Activated naive CD8-positive, alpha-beta T cell treated with anti-CD3 and anti-CD28 coated beads, Interleukin-2, amount 50 U/mL, for 16 hours (primary cell): ENCODE results near the gene NHSL2.

Source experiments
- DNase-seq: peaks from one replicate; pipeline ENCODE4 v3.0.0-alpha.2; 2020; ENCODE audit warnings: low read depth, low spot score

Gene NHSL2

DNA sequence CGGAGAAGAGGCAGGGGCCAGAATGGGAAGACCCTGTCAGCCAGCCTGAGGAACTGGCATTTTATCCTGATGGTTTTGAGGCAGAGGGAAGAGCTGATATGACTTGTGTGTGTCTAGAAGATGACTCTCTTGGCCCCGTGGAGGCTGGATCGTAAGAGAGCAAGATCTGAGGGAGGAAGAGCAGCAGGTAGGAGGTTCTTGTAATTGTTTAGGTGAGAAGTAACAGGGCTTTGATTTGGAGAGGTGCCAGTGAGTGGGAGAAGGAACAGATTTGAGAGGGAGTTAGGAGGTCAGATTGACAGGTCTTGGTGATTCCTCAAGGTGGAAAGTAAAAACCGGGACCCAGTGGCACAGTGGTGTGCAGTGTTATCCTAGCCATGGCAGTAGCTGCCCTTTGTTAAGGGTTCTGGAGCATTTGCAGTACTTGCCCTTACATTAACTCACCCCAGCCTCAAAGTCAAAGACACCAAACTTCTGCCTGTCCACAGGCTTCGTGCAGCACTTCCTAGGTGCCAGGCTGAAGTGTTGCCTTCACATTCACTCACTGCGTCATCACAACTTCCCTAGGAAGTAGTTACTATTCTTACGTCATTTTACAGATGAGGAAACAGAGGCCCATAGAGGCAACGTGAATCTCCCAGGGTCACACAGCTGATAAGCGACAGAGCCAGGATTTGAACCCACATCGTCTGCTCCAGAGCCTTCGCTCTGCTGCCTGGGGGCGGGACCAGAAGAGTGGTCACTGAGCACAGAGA lies 197.4 kb downstream of the NHSL2 start:
- DNase-seq = no peak

DNA sequence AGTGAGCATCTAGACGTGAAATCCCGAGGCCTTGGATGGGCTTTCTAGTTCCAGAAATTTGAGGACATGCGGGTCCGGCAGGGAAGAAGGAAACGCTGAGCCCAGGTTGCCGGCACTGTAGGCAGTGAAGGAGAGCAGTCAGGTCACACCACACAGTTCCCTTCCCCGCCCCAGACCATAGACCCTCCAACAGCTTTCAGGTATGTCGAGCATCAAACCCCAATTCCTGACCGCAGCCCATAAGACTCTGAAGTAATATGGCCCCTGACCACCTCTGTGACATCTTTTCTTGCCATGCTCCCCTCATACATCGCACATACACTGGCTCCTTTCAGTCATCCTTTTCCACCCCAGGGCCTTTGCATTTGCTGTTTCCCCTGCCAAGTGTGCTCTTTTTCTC lies 198.0 kb downstream of the NHSL2 start:
- no peak for DNase-seq

DNA sequence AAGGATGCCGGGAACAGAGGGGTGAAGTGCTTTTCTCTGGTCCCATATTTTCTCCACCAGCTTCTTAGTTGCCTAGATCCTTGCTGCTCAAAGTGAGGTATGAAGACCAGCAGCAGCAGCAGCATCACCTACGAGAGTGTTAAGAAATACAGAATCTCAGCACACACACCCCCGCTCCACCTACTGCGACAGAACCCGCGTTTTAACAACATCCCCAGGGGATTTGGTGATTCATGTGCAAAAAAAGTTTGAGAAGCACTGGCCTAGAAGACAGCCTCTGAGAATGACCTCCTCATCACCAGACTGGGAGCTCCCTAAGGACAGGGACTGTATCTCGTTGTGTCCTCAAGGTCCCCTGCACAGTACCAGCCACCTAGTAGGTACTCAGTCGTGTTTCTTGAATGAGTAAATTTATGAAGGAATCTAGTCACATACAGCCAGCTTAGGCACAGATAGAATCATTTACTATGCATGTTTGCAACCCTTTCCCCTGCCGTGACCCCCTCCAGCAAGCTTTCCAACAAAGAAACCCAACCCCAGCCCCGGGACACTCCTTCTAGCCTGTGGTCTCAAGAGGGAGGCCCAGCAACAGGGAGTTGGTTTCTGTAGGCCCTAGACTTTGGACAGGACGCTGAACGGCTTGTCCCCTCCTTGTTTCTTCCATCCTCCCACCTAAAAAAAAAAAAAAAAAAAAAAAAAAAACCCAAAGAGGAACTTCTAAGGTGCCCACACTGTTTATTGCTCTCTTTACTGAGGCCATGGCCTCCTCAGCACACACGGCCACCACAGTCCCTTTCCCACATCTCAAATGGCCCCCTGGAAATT lies 199.6 kb downstream of the NHSL2 start:
- DNase-seq = no peak

DNA sequence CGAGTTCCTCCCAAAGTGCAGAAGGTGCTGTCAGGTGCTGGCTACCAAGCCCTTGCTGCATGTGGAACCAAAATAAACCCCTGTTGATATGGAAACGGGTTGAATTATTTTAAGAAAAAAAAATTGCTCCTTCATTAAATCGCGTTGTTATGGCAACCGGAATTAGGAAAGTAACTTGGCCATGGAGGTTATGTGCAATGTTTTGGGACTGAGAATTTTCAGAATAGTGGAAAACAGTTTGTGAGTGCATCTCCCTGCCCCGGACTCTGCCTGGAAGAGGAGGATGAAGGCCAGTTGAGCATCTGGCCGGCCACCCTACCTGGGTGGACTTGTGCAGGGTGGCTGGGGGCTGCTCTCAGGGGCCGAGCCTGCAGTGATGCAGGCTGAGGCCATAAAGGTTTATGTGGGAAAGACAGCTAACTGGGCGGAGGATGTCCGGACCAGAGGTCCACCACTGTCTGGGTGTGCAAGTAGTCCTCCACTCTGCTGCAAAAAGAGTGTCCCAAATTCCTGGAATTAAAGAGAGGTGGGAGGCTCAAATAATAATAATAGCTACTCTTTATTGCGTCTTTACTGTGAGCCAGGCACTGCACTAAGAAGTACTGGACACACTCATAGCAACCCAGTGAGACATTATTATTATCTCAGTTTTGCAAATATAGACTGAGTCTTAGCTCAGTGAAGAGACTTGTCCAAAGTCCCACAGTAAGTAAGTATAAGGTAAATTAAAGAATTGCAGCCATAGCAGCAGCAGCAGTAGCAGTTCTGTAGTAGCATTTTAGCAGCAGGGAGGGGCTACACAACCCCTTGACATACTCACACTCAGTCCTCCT lies 200.4 kb downstream of the NHSL2 start:
- no peak for DNase-seq

DNA sequence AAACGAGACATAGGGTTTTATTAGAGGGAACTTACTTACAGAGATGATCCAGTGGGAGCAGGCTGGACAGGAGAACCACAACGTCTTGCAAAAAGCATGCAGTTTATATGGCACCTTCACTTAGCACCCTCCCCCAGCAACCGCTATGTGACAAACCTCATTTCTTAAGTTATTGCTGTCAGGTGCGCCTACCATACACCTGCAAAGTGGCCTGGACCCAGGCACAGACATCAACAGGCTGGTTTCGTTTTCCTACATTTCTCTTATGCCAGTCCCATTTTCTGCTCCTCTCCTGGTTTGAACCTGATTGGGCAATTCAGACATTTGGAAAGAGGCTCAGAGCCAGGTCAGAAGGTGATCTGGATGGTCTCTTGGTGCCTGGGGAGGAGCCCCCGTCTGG lies 202.8 kb downstream of the NHSL2 start:
- no peak for DNase-seq

DNA sequence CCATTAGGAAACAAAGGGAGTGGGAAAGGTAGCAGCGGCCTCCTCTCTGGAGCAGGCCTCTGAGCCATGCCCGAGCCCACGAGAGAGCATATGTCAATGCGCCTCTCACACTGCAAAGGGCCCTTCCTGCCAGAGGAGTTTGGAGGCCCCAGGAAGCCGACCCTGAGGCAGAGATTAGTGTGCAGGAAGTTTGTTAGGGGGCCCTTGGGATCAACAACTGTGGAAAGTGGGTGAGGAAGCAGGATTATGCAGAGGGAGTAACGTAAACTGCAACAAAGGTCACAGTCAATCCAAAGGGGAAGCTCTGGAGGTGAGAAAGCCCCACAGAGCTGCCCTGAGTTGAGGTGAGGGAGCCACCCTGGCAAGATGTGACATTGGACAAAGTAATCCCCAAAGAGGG lies 203.7 kb downstream of the NHSL2 start:
- DNase-seq = no peak

DNA sequence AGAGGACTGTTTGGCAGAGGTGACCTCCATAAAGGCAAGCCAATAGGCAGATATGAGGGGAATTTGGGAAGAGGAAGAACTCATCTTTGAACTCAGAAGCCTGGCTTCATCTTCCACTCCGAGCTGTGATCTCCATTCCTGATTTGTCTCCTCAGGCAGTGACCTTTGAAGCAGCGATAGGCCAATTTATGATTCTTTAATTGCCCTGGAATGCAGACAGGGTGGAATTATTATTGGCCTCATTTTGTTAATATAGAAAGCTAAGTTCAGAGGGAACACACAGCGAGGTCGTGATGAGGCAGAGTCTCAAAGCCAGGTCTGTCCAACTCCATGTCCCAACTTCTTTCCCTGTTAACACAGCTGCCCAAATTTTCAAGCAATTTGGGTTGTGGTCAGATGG lies 204.2 kb downstream of the NHSL2 start:
- DNase-seq = no peak

DNA sequence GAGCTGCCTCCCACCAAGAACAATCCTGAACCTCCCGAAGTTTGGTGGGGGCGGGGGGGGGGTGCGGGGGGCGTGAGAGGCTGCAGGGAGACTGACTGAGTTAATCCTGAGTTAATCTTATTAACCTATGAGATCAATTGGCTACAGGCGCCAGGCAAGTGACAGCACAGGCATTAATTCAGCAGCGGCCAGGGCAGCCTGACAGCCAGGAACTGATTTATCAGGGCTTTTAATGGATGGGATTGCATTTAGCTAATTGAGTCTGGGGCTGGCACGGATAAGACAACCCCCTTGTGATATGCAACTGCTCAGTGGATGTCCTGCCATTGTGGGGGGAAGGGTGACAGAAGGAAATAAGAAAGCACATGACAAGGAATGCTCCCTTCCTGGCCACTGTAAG lies 204.7 kb downstream of the NHSL2 start:
- no peak for DNase-seq

DNA sequence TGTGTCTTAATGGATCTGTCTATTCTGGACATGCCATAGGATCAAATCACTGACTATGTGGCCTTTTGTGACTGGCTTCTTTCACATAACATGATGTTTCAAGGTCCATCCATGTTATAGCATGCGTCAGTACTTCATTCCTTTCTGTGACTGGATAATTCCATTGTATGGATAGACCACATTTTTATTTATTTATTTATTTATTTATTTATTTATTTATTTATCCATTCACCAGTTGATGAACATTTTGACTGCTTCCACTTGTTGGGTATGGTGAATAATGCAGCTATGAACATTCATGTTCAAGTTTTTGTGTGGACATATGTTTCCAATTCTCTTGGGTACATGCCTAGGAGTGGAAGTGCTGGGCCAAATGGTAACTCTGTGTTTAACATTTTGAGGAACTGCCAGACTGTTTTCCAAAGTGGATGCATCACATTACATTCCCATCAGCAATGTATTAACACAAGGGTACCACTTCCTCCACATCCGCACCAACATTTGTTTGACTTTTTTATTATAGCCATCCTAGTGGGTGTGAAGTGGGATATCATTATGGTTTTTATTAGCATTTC lies 207.1 kb downstream of the NHSL2 start:
- DNase-seq = no peak

DNA sequence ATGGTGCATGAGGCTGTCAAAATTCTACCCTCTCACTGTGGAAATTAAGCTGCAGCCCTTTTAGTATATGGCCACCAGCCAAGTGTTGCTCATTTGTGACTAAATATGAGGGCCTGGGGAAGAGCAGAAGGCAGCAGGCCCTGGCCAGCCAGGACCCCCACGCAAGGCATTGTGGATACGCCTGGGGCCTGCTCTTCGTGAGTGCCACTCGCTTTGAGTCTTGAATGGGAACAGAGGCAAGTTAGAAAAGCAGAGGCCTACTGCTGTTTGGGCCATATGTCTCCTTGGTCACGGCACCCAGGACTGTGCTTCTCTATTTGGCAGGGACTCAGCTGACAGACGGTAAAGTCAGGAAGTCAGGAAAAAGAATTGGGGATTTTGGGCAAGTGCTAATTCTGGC lies 210.2 kb downstream of the NHSL2 start:
- DNase-seq = no peak

DNA sequence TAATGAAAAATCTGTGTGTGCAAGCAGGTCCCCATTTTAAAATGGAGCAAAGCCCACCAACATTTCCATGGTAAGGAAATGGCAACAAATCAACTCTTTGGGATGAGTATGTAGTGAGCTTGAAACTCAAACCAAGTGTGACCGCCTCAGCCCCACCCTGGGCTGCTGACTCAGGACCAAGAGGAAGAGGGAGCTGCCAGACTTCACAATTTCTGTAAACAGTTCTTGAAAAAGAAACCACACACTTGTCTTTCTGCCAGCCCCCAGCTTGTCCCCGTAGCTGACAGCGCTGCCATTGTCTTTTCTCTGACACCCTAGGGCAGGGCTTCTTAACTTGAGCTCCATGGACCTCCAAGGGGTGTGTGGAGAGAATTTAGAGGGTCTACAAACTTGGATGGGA lies 210.7 kb downstream of the NHSL2 start:
- no peak for DNase-seq

DNA sequence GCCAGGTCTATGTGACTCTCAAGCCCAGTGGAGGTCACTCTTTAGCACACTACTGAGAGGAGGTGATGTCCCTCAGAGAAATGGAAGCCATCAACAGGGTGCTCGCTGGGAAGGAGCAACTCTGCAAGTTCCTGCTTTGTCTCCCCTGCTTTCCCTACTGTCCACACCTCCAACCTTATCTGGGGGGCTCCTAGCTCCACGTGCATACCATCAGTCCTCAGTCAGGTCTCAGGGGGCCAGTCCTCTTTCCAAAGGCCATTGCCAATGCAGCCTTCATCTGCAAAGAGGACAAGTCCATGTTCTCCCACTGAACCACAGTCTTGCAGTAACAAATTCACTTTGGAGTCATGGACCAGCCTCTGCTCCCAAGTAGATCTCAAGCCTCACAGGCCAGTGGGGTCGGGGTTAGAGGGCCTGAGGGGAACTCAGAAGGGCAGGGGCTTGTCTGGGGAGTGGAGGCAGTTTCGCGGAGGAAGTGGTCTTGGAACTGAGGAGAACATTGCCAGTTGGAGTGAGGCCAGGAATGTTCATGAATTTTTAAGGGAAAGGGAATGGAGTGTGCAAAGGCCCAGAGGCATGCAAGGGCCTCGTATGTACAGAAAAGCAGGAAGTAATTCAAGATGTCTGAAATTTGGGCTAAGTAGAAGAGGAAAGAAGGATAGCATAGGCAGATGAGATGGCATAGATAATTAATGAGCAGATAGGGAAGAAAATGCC lies 212.1 kb downstream of the NHSL2 start:
- no peak for DNase-seq

DNA sequence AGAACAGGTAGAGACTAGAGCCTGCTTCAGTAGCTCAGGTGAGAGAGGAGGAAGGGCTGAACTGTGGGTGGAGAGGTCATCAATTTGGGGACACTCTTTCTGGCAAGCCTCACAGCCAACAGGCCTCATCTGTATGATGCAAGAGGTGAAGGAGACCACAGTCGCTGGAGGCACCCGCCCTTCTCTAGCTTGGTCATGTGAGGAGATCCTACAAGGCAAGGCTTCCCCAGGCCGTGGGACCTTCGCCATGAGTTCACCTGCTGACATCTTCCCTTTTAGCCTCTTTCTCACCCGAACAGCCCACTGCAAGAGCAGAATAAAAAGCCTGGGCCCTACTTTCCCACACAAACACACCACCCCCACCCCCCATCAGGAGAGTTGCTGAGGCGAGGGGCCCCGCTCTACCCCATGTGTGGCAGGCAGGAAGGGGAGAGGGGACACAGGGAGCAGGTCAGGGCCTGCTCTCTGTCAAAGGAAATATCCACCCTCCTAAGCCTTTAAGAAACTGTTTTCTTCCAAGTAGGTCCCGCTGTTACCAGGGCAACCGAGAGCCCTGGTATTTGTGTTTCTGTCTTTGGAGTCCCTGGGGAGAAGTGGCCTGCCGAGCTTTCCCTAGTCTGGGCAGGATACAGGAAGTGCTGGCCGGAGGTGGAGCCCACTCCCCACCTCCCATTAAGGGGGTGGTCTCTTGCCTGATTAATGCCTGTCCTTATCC lies 213.0 kb downstream of the NHSL2 start:
- no peak for DNase-seq

DNA sequence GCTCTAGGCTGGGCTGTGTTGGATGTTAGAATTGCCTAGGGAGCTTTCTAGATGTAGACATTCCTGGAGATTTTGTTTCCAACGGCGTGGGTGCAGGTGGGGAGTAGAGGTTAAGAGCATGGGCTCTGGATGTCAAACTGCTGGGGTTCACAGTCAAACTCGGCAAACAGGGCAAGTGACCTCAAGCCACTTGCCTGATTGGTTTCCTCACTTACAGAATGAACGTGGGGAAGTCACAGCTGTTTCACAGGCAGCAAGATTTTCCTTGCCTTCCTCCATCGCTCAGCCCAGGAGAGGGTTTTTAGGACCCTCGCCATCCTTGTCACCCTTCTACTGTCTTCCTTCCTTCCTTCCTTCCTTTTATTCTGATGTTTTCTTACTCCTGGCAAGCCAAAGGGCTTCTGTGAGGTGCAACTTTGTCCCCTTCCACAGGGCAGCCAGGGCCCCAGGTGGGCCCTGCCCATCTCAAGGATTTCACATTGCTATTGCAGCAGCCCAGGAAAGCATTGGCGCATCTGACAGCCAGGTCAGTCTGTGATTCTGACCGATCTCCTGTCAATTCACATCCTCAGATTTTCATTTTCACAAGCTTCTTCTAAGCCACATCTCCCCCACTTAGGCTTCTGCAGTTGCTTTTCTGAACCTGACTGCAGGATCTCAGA lies 214.0 kb downstream of the NHSL2 start:
- DNase-seq = no peak

DNA sequence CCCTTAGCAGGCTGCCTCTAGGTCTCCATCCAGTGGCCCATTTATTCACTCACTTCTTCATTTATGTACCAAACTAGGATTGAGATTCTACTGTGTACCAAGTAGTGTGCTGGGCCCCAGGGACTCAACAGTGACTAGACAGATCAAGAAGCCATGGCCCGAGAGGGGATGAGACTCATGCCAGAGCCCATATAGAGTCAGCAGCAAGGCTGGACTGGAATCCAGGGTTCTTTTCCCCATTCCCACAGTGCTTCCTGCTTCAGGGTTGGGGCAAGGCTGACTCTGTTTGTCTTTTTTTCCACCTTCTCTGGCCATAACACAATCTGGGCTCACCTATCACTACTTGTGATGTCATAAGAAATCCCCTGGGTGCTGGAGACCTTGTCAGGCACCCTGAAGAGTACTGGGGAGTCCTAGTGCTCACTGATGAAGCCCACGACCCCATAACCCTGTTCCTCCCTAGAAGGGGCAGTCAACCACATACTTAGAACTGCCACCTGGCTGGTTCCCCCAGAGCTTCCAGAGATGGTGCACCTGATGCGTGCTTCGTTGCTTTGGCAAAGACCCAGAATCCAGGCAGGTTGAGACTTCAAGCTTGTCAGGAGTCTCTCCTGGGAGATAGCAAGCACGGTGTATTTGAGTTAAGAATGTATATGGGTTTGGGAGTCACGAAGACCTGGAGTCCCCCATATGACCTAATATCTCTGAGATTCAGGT lies 214.8 kb downstream of the NHSL2 start:
- DNase-seq = no peak

DNA sequence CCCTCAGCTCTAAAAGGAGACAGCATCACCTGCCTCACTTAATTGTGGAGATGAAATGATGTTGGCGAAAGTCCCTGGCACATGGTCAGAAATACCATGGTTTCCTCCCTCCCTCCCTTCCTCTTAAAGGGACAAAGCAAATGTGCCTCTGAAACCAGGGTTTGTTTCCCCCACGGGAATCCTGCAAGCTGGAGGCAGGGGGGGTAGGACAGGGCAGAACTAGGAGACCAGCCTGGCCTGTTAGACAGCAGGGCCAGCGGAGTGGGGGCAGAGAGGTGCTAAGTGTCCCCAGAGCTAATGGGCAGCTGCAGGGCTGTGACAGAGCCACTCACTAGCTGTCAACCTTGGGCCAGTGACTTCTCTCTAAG lies 215.4 kb downstream of the NHSL2 start:
- DNase-seq = no peak

DNA sequence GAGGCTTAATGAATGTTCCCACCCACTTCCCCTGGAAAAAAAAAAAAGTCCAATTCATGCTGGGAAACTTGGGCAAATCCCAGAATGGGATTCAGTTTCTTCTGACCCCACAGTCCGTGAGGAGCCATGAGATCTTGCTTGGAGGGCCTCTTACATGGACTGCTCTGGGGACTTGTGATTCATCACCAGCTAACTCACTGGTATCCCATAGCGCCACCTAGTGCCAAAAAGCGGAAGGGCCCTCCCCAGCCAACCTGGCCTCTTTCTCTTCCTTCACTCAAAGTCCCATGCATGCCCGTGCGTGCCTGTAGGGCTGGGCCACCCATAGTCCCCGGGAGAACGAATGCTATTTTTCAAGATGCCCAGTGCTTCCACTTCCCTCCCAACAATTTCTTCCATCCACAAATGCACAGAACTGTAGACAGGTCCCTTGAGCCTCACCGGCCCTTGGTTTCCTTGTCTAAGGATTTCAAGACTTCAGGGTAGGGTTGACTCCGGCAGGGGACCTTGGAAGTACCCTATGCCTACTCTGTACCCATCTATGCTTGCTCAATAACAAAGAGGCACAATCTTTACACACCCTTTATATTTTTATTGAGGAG lies 216.0 kb downstream of the NHSL2 start:
- peak; percentile 45 for DNase-seq

DNA sequence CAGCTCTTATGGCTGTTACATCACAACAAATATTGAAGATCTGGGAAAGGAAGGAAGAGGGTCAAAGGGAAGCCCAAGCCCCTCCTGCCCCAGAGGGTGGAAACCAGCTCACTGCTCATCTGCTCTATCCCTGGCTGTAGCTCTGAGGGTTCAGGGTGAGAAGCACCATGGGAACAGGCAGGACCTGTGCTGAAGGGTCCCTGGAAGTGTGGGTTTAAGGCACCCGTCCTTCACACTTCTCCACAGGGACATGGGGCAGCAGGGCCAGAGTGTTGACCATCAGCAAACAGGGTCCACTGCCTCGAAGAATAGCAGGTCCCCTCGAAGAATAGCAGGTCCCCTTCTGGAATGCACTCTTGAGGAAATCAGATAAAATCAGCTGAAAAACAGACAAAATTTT lies 216.7 kb downstream of the NHSL2 start:
- no peak for DNase-seq

DNA sequence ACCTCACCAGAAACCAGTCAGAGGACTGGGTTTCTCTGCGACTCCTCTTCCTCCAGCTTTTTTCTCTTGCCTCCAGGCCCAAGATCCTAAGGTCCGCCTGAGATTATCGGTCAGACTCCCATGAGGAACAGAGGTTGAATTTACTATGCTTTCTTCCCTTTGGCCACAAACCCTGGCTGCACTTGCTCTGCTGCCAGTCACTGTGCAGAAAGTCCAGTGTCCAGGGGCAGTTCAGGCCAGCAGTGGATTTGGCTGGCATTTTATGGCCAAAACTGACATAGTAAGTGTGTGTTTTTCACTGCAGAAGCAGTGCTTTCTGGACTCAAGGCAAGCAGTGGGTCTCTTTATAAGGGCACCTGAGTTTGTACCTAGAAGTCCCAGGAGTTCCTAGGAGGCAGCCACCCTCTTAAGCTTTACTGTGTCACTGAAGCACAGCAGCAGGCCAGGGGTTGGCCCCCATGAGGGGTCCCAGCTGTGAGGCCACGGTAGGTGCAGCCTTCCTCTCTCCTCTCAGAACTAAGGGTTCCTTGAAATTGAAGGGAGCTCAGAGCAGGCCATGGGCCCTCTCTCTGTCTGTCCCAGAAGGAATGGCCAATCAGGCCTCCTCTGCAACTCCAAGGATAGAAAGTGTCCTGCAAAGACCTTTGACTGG lies 217.7 kb downstream of the NHSL2 start:
- no peak for DNase-seq
